HS-5 (cell line): ENCODE data around the gene IP6K1.
"Not testable (repeated sequence)": the region's sequence is repeated elsewhere in the genome, so short reads cannot be mapped to it uniquely, and the experiment has no call there.

Experiments used
- DNase-seq: peaks from one replicate; pipeline ENCODE4 v3.0.0-alpha.2; 2012; ENCODE audit warnings: low read depth

Gene IP6K1

DNA sequence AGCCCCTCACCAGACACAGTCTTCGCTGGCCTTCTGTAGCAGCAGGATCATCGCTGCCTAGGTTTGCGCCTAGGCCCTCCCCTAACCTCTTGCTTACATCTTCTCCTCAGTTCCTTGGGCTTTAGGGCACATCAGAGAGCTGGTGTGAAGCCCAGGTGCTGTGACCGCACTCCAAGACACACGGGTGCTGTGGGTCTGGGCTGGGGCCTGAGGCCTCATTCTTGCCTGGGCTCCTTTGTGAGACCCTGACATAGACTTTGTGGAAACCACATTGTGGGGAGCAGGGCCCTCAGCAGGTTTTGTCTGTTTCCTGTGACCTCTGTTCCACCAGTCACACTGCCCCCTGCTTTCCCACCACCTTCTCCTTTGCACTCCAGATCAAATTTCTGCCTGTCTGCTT is 74.9 kb downstream of the IP6K1 start:
- DNase-seq, result no peak

DNA sequence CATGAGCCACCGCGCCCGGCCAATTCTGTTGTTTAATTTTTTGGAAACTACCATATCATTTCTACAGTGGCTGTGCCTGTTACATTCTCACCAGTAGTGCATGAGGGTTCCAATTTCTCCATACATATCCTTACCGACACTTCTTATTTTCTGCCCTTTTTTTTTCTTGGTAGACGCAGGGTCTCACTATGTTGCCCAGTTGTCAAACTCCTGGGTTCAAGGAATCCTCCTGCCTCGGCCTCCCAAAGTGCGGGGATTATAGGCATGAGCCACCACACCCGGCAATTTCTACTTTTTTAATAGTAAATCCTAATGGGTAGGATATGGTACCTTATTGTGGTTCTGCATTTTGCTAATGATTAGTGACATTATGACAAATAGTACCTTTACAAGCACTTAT is 76.5 kb downstream of the IP6K1 start:
- DNase-seq, result no peak

- no peak for DNase-seq
These were observed 79.2 kb downstream of the IP6K1 start for GRCh38 chr3:49707113-49707480.

- DNase-seq, result no peak
These were observed 79.8 kb downstream of the IP6K1 start for GRCh38 chr3:49706456-49707112.

- DNase-seq, result no peak
These were observed 80.9 kb downstream of the IP6K1 start for GRCh38 chr3:49705390-49705960.

GRCh38 chr3:49704629-49705028 is 81.7 kb downstream of the IP6K1 start:
- DNase-seq, result no peak

- no peak for DNase-seq
These were observed 82.4 kb downstream of the IP6K1 start for GRCh38 chr3:49703956-49704355.

DNA sequence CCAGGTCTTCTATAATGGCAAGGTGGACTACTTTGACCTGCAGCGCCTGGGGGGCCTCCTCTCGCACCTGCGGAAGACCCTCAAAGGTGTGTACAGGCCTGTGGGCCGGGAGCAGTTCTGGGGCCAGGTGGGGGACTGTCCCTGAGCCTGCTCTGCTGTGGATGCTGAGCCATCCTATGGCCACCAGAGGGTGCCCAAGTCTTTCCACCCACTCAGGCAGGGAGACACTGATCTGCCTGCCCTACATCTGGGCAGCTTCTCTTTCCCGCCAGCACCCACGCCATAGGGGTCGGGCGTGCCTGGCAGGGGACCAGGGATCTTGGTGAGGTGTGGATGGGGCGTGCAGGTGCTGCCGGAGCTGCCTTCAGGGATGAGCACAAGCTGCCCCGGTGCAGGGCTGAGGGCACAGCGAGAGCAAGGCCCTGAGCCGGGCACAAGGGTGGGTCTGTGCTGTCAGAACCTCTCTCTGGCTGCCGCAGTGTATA is 82.9 kb downstream of the IP6K1 start:
- no peak for DNase-seq

- DNase-seq, result no peak
These were observed 83.7 kb downstream of the IP6K1 start for GRCh38 chr3:49702672-49703071.

DNA sequence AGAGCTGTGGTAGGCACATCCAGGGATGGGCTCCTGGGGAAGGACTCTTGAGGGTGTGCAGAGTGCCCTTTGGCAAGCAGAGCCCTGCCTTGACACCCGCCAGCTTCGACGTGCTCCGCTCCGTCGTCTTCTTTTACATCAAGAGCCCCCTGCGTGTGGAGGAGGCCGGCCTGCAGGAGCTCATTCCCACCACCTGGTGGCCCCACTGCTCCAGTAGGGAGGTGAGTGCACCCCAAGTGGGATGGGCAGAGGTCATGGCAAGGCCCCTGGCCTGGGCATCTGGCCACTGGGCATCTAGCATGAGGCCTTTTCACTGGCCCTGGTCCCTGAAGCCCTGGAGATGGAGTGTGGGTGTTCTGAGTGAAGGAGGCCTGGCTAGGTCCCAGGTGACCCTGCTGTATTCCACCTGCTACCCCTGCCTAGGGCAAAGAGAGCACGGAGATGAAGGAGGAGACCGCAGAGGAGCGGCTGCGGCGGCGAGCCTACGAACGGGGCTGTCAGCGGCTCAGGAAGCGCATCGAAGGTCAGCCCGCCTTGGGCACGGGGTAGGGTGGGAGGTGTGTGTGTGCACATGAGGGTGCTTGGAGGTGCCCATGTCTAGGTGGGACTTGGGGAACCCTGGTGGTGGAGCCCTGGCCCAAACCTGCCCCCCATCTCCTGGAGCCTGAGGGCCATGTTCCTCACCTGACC is 84.8 kb downstream of the IP6K1 start:
- no peak for DNase-seq

DNA sequence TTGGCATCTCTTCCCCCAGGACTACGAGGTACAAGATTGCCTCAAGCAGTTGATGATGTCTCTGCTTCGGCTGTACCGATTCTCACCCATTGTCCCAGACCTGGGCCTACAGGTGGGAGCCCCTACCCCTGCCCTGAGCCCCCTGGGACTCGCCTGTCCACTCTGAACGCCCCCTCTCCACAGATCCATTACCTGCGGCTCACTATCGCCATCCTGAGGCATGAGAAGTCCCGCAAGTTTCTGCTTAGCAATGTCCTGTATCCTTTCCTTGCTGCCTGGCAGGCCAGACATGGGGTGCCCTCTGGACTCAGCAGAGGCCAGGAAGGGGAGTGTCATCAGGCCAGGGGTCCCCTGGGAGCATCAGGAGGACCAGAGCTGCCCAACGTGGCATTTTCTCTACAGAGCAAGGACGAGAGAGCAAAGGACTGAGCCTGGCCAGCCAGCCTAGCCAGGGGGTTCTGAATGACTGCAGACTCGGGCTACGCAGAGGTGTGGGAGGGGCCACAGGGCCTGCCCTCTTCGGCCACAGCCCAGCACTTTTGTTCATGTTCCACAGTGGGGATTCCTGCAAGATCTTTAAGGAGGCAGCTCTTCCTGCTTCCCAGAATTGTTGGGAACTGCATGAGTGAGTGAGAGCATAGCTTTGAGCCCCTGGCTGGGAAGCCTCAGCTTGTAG is 85.8 kb downstream of the IP6K1 start:
- no peak for DNase-seq

- DNase-seq, result no peak
These were observed 86.3 kb downstream of the IP6K1 start for GRCh38 chr3:49700014-49700413.

GRCh38 chr3:49699281-49699979 is 86.9 kb downstream of the IP6K1 start:
- DNase-seq, result no peak

DNA sequence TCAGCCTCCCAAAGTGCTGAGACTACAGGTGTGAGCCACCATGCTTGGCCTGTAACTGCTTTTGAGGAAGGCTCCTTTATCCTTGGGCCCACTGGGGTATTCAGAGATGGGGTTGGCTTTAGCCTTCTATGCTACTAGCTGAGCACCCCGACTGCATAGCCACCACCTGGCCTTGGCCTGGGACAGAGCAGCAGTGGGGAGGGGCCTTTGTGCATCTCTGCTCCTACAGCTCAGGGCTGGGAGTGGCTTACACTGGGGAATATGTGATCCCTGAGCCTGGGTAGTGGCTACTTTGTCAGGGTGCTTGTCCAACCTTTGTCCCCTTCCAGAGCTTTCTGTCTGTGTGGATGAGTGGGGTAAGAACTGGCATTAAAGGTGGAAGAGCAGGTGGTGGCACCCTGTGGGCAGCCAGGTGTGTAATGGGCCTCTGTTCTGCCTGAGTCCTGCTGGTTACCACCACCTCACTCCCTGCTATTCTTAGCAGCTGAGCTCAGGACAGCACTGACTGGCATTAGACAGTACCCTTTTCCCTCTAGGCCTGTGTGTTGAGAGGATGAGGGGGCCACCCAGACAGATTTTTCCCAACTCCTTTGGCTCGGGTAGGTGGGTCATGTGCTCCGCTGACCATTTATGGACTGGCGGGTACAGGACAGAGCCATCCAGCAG is 90.9 kb downstream of the IP6K1 start:
- DNase-seq, result not testable (repeated sequence)

DNA sequence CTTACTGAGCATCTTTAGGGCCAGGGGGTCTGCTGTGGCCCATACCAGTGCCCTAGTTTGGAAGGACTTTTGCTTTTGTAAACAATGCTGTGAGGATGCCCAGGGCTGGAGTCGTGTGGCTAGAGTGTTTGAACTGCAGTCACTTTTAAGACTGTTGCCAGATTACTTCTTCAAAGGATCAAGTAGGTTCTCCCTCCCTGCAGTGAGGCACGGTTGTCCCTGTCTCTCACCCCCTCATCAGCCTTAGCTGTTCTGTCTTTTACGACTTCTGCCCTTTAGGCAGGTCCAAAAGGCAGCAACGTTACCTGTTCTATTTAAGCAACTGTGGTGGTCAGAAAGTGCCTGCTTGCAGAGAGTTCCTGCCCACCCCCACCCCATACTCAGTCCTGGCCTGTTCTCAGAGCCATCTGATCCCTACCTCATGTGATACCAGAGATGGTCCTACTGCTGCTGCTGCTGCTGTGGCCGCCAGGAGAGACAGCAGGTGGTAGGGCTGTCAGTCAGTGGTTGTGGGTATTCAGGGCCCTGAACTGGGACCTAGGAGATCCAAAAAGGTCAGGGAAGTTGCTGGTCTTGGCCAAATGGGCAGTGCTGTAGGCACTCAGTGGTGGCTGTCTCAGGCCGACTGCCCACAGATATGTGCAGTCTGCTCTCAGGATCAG is 91.8 kb downstream of the IP6K1 start:
- not testable (repeated sequence) for DNase-seq

- not testable (repeated sequence) for DNase-seq
These were observed 94.9 kb downstream of the IP6K1 start for GRCh38 chr3:49691481-49691880.

DNA sequence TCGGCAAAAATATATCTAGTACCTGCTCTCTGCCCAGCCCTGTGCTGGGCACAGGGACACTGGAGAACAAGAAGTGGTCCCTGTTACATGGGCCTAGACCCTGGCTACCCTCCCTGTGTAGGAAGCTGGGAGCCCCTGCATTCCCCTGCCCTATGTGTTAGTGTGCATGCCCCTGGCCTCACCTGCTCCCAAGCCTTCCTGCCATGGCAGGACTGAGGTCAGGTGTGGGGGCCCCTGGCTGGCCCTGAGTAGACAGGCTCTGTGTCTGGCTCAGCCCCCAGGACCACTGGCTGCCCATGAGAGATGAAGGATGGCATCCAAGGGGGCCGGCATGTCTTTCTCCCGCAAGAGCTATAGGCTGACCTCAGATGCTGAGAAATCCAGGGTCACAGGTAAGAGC is 95.5 kb downstream of the IP6K1 start:
- DNase-seq, result not testable (repeated sequence)

DNA sequence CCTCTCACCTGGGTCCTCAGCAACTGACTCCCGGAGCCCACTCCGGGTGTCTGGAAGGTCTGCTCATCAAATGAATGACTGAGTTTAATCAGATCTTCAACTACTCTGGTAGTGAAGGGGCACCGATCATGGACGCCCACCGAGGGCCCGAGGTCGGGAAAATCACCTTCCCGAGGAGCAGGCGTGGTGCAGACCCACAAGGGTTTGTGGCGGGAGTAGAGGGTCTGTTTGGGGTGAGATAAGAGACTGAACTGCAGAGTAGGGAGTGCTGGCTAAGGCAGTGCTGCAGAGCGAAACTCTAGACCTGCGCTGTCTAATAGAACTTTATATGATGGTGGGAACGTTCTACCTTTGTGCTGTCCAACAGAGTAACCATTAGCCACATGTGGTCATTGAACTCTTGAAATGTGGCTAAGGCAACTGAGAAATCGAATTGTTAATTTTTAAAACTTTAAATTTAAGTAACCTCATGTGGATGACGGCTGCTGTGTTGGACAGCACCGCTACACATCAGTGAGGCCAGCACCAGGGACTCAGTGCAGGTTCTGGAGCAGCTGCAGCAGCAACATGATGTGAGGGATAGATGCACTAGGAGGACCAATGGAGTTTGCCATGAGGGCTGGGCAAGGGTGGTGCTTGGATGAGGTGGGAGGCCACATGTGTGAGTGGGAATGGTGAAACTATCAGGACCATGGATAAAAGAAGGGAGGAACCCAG is 96.3 kb downstream of the IP6K1 start:
- not testable (repeated sequence) for DNase-seq

DNA sequence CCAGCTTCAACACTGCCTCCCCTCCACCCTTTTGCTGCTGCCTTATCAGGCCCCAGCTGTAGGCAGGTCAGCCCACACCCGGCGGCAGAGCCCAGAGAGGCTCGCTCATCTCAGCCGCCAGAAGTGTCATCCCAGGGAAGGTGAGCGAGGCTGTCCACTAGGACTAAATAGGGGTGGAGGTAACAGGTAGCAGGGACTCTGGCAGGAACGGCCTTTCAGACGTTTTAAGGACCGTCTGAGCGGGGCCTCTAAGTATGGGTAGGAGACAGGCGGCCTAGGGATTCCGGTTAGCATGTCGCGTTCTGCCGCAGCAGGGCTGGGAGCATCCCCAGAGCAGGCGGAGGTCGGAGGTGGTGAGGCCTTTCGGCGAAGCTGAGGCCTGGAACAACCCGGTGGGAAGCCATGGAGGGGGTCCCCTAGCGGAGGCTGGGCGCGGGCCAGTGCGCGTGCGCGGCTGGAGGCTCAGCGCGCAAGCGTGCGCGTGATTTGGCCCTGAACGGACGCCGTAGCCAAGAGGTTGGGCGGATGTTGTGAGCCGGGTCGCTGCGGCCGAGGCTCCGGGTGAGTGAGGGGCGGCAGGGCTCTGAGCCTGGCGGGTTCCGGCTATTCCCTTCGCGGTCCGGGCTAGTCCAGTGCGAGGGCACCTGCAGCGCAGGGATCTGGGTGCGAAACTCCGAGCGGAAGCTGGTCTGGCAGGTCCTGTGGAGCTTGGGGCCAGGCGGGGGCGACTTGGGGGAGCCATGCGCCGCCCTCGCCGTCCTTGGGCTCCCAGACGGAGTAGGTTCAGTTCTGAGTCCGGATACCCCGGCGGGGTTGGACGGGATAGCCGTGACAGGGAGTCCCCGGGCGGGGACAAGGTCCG is 97.1 kb downstream of the IP6K1 start, which contains the start of the genes MST1 and RNF123:
Gene MST1, minus strand, starts transcription at position 429 of the 862 bp plus-strand sequence. CDS start 783 bp downstream, outside the sequence.
Gene RNF123, plus strand, starts transcription at position 512 of the 862 bp plus-strand sequence. CDS start 1,609 bp downstream, outside the sequence.
- peak; percentile 60 for DNase-seq
